ENCODE results near the gene RBFOX1.

The RBFOX1 gene

DNA sequence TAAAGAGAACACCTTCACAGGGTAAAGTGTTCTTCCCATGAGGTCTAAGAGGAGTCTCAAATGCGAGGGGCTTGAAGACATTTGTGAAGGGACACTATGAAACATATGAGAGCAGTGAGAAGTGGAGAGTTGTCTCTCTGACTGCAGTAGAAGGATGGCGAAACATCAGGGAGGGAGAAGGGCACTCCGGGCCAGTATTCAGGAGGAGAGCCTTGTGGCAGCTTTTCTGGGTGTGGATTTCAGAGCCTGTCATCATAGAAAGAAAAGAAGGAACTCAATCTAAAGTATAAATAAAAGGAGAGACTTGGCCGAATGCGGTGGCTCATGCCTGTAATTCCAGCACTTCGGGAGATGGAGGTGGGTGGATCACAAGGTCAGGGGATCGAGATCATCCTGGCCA is 117.2 kb downstream of the RBFOX1 start:
- no peak overlapping the region for H3K27ac ChIP-seq (ENCODE audit: low read length)
- H3K36me3 ChIP-seq (ENCODE audit: insufficient read depth, low read depth, low read length), result no peaks in the 10 kb centered on the region
- no peaks in the 10 kb centered on the region for H3K9me3 ChIP-seq (ENCODE audit: insufficient read depth, low read depth, low read length)
- H3K27me3 ChIP-seq (ENCODE audit: insufficient read depth, low read length), result no peaks in the 10 kb centered on the region
- peaks cover 8% of the 10 kb centered on the region; the same call in 1 of the 2 replicates for H3K4me1 ChIP-seq (ENCODE audit: insufficient read depth, low read length)
- H3K4me3 ChIP-seq (ENCODE audit: low read length), result no peak overlapping the region
- H3K9ac ChIP-seq (ENCODE audit: low read depth, low read length), result no peak overlapping the region

GRCh38 chr16:7450440-7450839 is 117.8 kb downstream of the RBFOX1 start:
- no peak overlapping the region for H3K9ac ChIP-seq (ENCODE audit: low read depth, low read length)
- peaks cover 8% of the 10 kb centered on the region; the same call in 1 of the 2 replicates for H3K4me1 ChIP-seq (ENCODE audit: insufficient read depth, low read length)
- no peaks in the 10 kb centered on the region for H3K36me3 ChIP-seq (ENCODE audit: insufficient read depth, low read depth, low read length)
- H3K4me3 ChIP-seq (ENCODE audit: low read length), result no peak overlapping the region
- no peaks in the 10 kb centered on the region for H3K27me3 ChIP-seq (ENCODE audit: insufficient read depth, low read length)
- no peaks in the 10 kb centered on the region for H3K9me3 ChIP-seq (ENCODE audit: insufficient read depth, low read depth, low read length)
- H3K27ac ChIP-seq (ENCODE audit: low read length), result no peak overlapping the region

DNA sequence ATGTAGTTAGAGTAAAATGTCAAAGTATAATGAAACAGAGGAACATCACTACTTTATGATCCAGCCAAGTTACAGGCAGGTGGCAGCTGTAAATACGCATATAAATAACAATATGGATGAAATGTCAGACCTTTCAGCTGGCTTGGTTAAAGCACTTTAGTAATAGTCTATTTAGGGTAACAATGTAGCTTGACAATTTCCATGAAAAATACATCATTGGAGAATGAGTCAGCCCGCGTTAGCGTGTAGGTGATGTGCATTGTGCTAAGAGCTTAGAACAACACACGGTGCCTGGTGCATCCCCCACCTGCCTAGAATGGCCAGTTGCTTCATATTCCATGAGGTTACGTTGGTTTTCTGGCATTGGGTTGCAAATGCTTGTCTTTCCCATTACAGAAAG is 119.4 kb downstream of the RBFOX1 start:
- Histone ChIP-seq H3K9ac (ENCODE audit: low read depth, low read length) (no peak overlapping the region), H3K4me3 (ENCODE audit: low read length) (no peak overlapping the region), H3K9me3 (ENCODE audit: insufficient read depth, low read depth, low read length) (no peaks in the 10 kb centered on the region), H3K4me1 (ENCODE audit: insufficient read depth, low read length) (peaks cover 8% of the 10 kb centered on the region; the same call in 1 of the 2 replicates), H3K36me3 (ENCODE audit: insufficient read depth, low read depth, low read length) (no peaks in the 10 kb centered on the region), H3K27ac (ENCODE audit: low read length) (no peak overlapping the region), H3K27me3 (ENCODE audit: insufficient read depth, low read length) (no peaks in the 10 kb centered on the region)

DNA sequence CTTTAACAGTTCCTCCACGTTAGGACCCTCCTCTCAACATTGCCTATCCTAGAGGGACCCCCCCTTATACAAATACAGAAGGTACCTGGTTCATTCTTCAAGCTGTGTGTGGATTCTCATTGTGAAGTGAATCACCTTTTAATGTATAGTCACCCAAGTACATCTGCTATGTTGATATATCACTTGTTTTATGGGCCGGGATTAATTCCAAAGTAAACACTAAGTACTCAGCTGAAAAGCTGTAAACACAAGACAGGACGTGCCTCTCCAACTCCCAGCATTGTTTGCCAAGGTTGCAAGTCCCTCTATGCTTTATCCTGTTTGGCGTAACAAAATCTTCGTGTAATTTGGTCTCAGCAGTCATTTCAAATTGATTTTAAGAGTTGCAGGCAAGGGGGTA is 123.6 kb downstream of the RBFOX1 start:
- Histone ChIP-seq H3K36me3 (ENCODE audit: insufficient read depth, low read depth, low read length) (no peaks in the 10 kb centered on the region), H3K9ac (ENCODE audit: low read depth, low read length) (no peak overlapping the region), H3K9me3 (ENCODE audit: insufficient read depth, low read depth, low read length) (no peaks in the 10 kb centered on the region), H3K4me3 (ENCODE audit: low read length) (no peak overlapping the region), H3K4me1 (ENCODE audit: insufficient read depth, low read length) (peaks cover 5% of the 10 kb centered on the region; the same call in 1 of the 2 replicates), H3K27ac (ENCODE audit: low read length) (no peak overlapping the region), H3K27me3 (ENCODE audit: insufficient read depth, low read length) (no peaks in the 10 kb centered on the region)

GRCh38 chr16:7458144-7458543 is 125.5 kb downstream of the RBFOX1 start:
- Histone ChIP-seq H3K4me1 (ENCODE audit: insufficient read depth, low read length) (no peaks in the 10 kb centered on the region), H3K36me3 (ENCODE audit: insufficient read depth, low read depth, low read length) (no peaks in the 10 kb centered on the region), H3K4me3 (ENCODE audit: low read length) (no peak overlapping the region), H3K9me3 (ENCODE audit: insufficient read depth, low read depth, low read length) (no peaks in the 10 kb centered on the region), H3K27me3 (ENCODE audit: insufficient read depth, low read length) (no peaks in the 10 kb centered on the region), H3K27ac (ENCODE audit: low read length) (no peak overlapping the region), H3K9ac (ENCODE audit: low read depth, low read length) (no peak overlapping the region)

DNA sequence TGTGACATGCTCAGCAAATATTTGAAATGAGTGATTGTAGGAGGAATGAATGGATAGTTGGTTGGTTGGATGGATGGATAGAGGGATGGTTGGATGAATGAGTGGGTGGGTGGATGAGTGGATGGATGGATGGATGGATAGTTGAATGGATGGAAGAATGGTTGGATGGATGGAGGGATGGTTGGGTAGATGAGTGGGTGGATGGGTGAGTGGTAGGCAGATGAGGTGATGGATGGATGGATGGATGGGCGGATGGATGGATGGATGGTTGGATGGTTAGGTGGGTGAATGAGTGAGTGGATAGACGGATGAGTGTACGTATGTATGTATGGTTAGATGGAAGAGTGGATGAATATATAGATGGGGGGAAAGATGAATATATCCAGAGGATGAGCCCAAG is 137.7 kb downstream of the RBFOX1 start:
- H3K9ac ChIP-seq (ENCODE audit: low read depth, low read length), result no peak overlapping the region
- H3K4me1 ChIP-seq (ENCODE audit: insufficient read depth, low read length), result no peaks in the 10 kb centered on the region
- H3K9me3 ChIP-seq (ENCODE audit: insufficient read depth, low read depth, low read length), result no peaks in the 10 kb centered on the region
- no peak overlapping the region for H3K27ac ChIP-seq (ENCODE audit: low read length)
- no peak overlapping the region for H3K4me3 ChIP-seq (ENCODE audit: low read length)
- no peaks in the 10 kb centered on the region for H3K27me3 ChIP-seq (ENCODE audit: insufficient read depth, low read length)
- no peaks in the 10 kb centered on the region for H3K36me3 ChIP-seq (ENCODE audit: insufficient read depth, low read depth, low read length)

- no peaks in the 10 kb centered on the region for H3K36me3 ChIP-seq (ENCODE audit: insufficient read depth, low read depth, low read length)
- H3K9ac ChIP-seq (ENCODE audit: low read depth, low read length), result no peak overlapping the region
- H3K4me1 ChIP-seq (ENCODE audit: insufficient read depth, low read length), result no peaks in the 10 kb centered on the region
- no peak overlapping the region for H3K4me3 ChIP-seq (ENCODE audit: low read length)
- no peak overlapping the region for H3K27ac ChIP-seq (ENCODE audit: low read length)
- no peaks in the 10 kb centered on the region for H3K27me3 ChIP-seq (ENCODE audit: insufficient read depth, low read length)
- no peaks in the 10 kb centered on the region for H3K9me3 ChIP-seq (ENCODE audit: insufficient read depth, low read depth, low read length)
Measured at GRCh38 chr16:7471268-7471667, 138.6 kb downstream of the RBFOX1 start.

- Histone ChIP-seq H3K27ac (ENCODE audit: low read length) (no peak overlapping the region), H3K9ac (ENCODE audit: low read depth, low read length) (no peak overlapping the region), H3K27me3 (ENCODE audit: insufficient read depth, low read length) (no peaks in the 10 kb centered on the region), H3K36me3 (ENCODE audit: insufficient read depth, low read depth, low read length) (no peaks in the 10 kb centered on the region), H3K4me1 (ENCODE audit: insufficient read depth, low read length) (no peaks in the 10 kb centered on the region), H3K4me3 (ENCODE audit: low read length) (no peak overlapping the region), H3K9me3 (ENCODE audit: insufficient read depth, low read depth, low read length) (no peaks in the 10 kb centered on the region)
Measured at GRCh38 chr16:7482032-7482431, 149.4 kb downstream of the RBFOX1 start.

- Histone ChIP-seq H3K27me3 (ENCODE audit: insufficient read depth, low read length) (no peaks in the 10 kb centered on the region), H3K9me3 (ENCODE audit: insufficient read depth, low read depth, low read length) (no peaks in the 10 kb centered on the region), H3K27ac (ENCODE audit: low read length) (no peak overlapping the region), H3K4me1 (ENCODE audit: insufficient read depth, low read length) (no peaks in the 10 kb centered on the region), H3K36me3 (ENCODE audit: insufficient read depth, low read depth, low read length) (no peaks in the 10 kb centered on the region), H3K4me3 (ENCODE audit: low read length) (no peak overlapping the region), H3K9ac (ENCODE audit: low read depth, low read length) (no peak overlapping the region)
Measured at GRCh38 chr16:7482596-7483290, 150.1 kb downstream of the RBFOX1 start.

- Histone ChIP-seq H3K4me3 (ENCODE audit: low read length) (no peak overlapping the region), H3K27me3 (ENCODE audit: insufficient read depth, low read length) (no peaks in the 10 kb centered on the region)
Measured at GRCh38 chr16:7487574-7488323, 155.1 kb downstream of the RBFOX1 start.

DNA sequence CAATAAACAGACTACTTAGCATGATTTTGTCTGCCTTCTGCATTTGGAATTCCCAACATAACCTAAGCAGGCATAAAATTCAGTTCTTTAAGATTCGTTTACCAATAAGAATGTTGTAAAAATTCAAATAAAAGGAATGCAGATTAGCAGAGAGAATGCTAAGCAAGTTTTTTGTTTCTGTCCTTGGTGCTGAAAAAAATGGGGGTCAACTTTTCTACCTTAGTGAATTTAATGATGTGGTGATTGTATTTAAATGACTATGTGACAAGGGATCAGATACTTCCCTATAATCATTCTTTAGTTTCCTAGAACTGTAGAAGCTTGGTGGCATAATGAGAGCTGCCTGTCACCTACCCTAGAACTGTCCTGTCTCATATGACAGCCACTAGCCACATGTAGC is 159.5 kb downstream of the RBFOX1 start:
- no peak overlapping the region for H3K4me3 ChIP-seq (ENCODE audit: low read length)
- no peak overlapping the region for H3K9ac ChIP-seq (ENCODE audit: low read depth, low read length)
- no peaks in the 10 kb centered on the region for H3K4me1 ChIP-seq (ENCODE audit: insufficient read depth, low read length)
- no peaks in the 10 kb centered on the region for H3K9me3 ChIP-seq (ENCODE audit: insufficient read depth, low read depth, low read length)
- no peaks in the 10 kb centered on the region for H3K36me3 ChIP-seq (ENCODE audit: insufficient read depth, low read depth, low read length)
- no peak overlapping the region for H3K27ac ChIP-seq (ENCODE audit: low read length)
- no peaks in the 10 kb centered on the region for H3K27me3 ChIP-seq (ENCODE audit: insufficient read depth, low read length)

More at GRCh38 chr16:7487574-7488323, 155.1 kb downstream of the RBFOX1 start:
- Histone ChIP-seq H3K27ac (ENCODE audit: low read length) (no peak overlapping the region), H3K36me3 (ENCODE audit: insufficient read depth, low read depth, low read length) (no peaks in the 10 kb centered on the region), H3K4me1 (ENCODE audit: insufficient read depth, low read length) (no peaks in the 10 kb centered on the region), H3K9ac (ENCODE audit: low read depth, low read length) (no peak overlapping the region), H3K9me3 (ENCODE audit: insufficient read depth, low read depth, low read length) (no peaks in the 10 kb centered on the region)

DNA sequence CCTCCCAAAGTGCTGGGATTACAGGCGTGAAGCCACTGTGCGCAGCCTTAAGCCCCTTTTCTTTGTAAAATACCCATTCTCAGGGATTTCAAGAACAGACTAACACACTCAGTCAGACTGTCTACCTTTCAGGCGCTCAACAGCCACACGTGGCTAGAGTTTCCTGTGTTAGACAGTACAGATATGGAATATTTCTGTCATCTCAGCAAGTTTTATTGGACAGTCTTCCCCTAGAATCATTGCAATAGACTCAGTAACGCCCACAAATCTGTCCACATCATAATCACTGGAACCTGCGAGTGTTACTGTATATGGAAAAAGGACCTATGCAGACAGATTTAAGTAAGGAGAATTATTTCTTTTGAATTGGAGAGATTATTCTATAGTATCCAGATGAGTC is 160.5 kb downstream of the RBFOX1 start:
- Histone ChIP-seq H3K4me3 (ENCODE audit: low read length) (no peak overlapping the region), H3K9me3 (ENCODE audit: insufficient read depth, low read depth, low read length) (no peaks in the 10 kb centered on the region), H3K27me3 (ENCODE audit: insufficient read depth, low read length) (no peaks in the 10 kb centered on the region), H3K36me3 (ENCODE audit: insufficient read depth, low read depth, low read length) (no peaks in the 10 kb centered on the region), H3K4me1 (ENCODE audit: insufficient read depth, low read length) (no peaks in the 10 kb centered on the region), H3K9ac (ENCODE audit: low read depth, low read length) (no peak overlapping the region), H3K27ac (ENCODE audit: low read length) (no peak overlapping the region)
